ENCODE results near the gene SYT9.

SYT9 gene

GRCh38 chr11:7299393-7299792 is 47.7 kb downstream of the SYT9 start:
- no peak for TF ChIP-seq ZNF565 (CRISPR knock-in tag; conservative IDR thresholded peaks at IDR 0.05; ENCODE audit: low read depth)
- TF ChIP-seq ZFP30 (CRISPR knock-in tag; IDR thresholded peaks at IDR 0.05) = no peak
- no peak for TF ChIP-seq PATZ1 (CRISPR knock-in tag; IDR thresholded peaks at IDR 0.05; ENCODE audit: borderline replicate concordance)
- TF ChIP-seq PPARA (CRISPR knock-in tag; IDR thresholded peaks at IDR 0.05; ENCODE audit: borderline replicate concordance) = no peak
- TF ChIP-seq CREB5 (CRISPR knock-in tag; IDR thresholded peaks at IDR 0.05; ENCODE audit: low read depth) = no peak
- TF ChIP-seq CSRNP3 (CRISPR knock-in tag; IDR thresholded peaks at IDR 0.05) = no peak
- TF ChIP-seq ESRRG (CRISPR knock-in tag; IDR thresholded peaks at IDR 0.05) = no peak
- no peak for TF ChIP-seq OSR1 (CRISPR knock-in tag; IDR thresholded peaks at IDR 0.05)
- TF ChIP-seq SNAI2 (CRISPR knock-in tag; IDR thresholded peaks at IDR 0.05) = no peak
- no peak for TF ChIP-seq ISL1 (CRISPR knock-in tag; IDR thresholded peaks at IDR 0.05)
- no peak for TF ChIP-seq ZNF8 (CRISPR knock-in tag; IDR thresholded peaks at IDR 0.05)
- TF ChIP-seq ARNTL (CRISPR knock-in tag; IDR thresholded peaks at IDR 0.05; ENCODE audit: borderline replicate concordance, low read depth) = no peak
- no peak for TF ChIP-seq TSHZ2 (CRISPR knock-in tag; IDR thresholded peaks at IDR 0.05)
- TF ChIP-seq RARB (CRISPR knock-in tag; IDR thresholded peaks at IDR 0.05) = no peak
- TF ChIP-seq TCF4 (CRISPR knock-in tag; IDR thresholded peaks at IDR 0.05; ENCODE audit: borderline replicate concordance) = no peak
- no peak for ATAC-seq

- no peak for ATAC-seq
- no peak for TF ChIP-seq ESRRG (CRISPR knock-in tag; IDR thresholded peaks at IDR 0.05)
- TF ChIP-seq CREB5 (CRISPR knock-in tag; IDR thresholded peaks at IDR 0.05; ENCODE audit: low read depth) = no peak
Measured at GRCh38 chr11:7300281-7300680, 48.6 kb downstream of the SYT9 start.

- ATAC-seq = no peak
- TF ChIP-seq ZFP3 (CRISPR knock-in tag; IDR thresholded peaks at IDR 0.05) (no peak), TCF4 (CRISPR knock-in tag; IDR thresholded peaks at IDR 0.05; ENCODE audit: borderline replicate concordance) (no peak), ESRRG (CRISPR knock-in tag; IDR thresholded peaks at IDR 0.05) (no peak), CSDC2 (CRISPR knock-in tag; IDR thresholded peaks at IDR 0.05) (no peak), OSR1 (CRISPR knock-in tag; IDR thresholded peaks at IDR 0.05) (no peak), ARNTL (CRISPR knock-in tag; IDR thresholded peaks at IDR 0.05; ENCODE audit: borderline replicate concordance, low read depth) (no peak), RARB (CRISPR knock-in tag; IDR thresholded peaks at IDR 0.05) (no peak), ZFP30 (CRISPR knock-in tag; IDR thresholded peaks at IDR 0.05) (no peak), TSHZ2 (CRISPR knock-in tag; IDR thresholded peaks at IDR 0.05) (no peak), TOX (CRISPR knock-in tag; IDR thresholded peaks at IDR 0.05; ENCODE audit: borderline replicate concordance) (no peak), PPARA (CRISPR knock-in tag; IDR thresholded peaks at IDR 0.05; ENCODE audit: borderline replicate concordance) (no peak), SNAI2 (CRISPR knock-in tag; IDR thresholded peaks at IDR 0.05) (no peak), ISL1 (CRISPR knock-in tag; IDR thresholded peaks at IDR 0.05) (no peak), ZNF565 (CRISPR knock-in tag; conservative IDR thresholded peaks at IDR 0.05; ENCODE audit: low read depth) (no peak), CSRNP3 (CRISPR knock-in tag; IDR thresholded peaks at IDR 0.05) (no peak), CREB5 (CRISPR knock-in tag; IDR thresholded peaks at IDR 0.05; ENCODE audit: low read depth) (no peak), GLIS3 (CRISPR knock-in tag; IDR thresholded peaks at IDR 0.05) (no peak), ZC3H10 (CRISPR knock-in tag; IDR thresholded peaks at IDR 0.05) (no peak), ZNF8 (CRISPR knock-in tag; IDR thresholded peaks at IDR 0.05) (no peak)
Measured at GRCh38 chr11:7303146-7303545, 51.4 kb downstream of the SYT9 start.
